K562 (cell line): ENCODE measurements around the gene ZDHHC15. TPM values are rescaled to one million over a fixed set of nuclear protein-coding genes. Genes with fewer than 3 reads are reported as not detected.

Experiments
- ATAC-seq: fragments of 200-7000 bp; cut with Tn5 transposase; 3 replicates; pipeline ENCODE4 v1.9.1; 2020; ENCODE audit warnings: moderate library complexity
- BruUV-seq: library from RNA; stranded (reverse); fragments of 400-500 nt; replicated peaks from 2 replicates; lab custom pipeline; 2021; lab: Mats Ljungman, UMichigan
- CTCF ChIA-PET: fragments of 300-600 bp; formaldehyde crosslinking; extraction: SDS; loops from one replicate; lab custom pipeline; 2021; ENCODE audit warnings: low intra/inter-chr PET ratio; lab: Yijun Ruan, JAX
- POLR2A ChIA-PET: fragments of 300-600, 350-650 bp; sonication (Branson Sonifier 250); formaldehyde crosslinking; extraction: SDS; loops from one replicate; lab custom pipeline; 2021; ENCODE audit warnings: antibody characterized with exemption, inconsistent platforms; lab: Yijun Ruan, JAX
- DNase-seq, 4 experiments: peaks; one replicate each; pipeline versions ENCODE4 v3.0.0 to v3.0.0-alpha.2; 2011 to 2018; ENCODE audit warnings: low spot score in 3 of 4, mixed read lengths in 3 of 4; ENCODE audit errors: extremely low read depth in 1 of 4
- FAIRE-seq: peaks from 2 replicates; lab custom pipeline; 2011; peaks lifted over from hg19 to GRCh38; lab: Jason Lieb, UNC
- H2AFZ ChIP-seq: 2 replicates; pipeline ENCODE4 v1.6.0; 2011; ENCODE audit warnings: low read depth, low read length, control low read depth, inconsistent platforms
- H3K27ac ChIP-seq: fragments of 200-600 bp; 3 replicates; pipeline ENCODE4 v1.8.0; 2011; ENCODE audit warnings: low read depth, mild to moderate bottlenecking, control low read depth, inconsistent platforms, low read length, moderate library complexity, mixed read lengths; ENCODE audit errors: extremely low read depth
- H3K27me3 ChIP-seq, 2 experiments: fragments of 300-600 bp in 1 of 2; 2 replicates in 1 of 2; 3 replicates in 1 of 2; pipeline versions ENCODE4 v1.6.0 to v1.8.0; 2011; ENCODE audit warnings: inconsistent platforms in 2 of 2, low read length in 2 of 2, mild to moderate bottlenecking in 1 of 2, mixed read lengths in 1 of 2, moderate library complexity in 1 of 2; ENCODE audit not compliant: control insufficient read depth in 2 of 2, insufficient read depth in 2 of 2
- H3K36me3 ChIP-seq: fragments of 300-600 bp; 3 replicates; pipeline ENCODE4 v1.8.0; 2011; ENCODE audit warnings: mild to moderate bottlenecking, low read length, inconsistent platforms; ENCODE audit not compliant: control insufficient read depth, insufficient read depth
- H3K4me1 ChIP-seq, 2 experiments: fragments of 200-600 bp in 1 of 2; replicated peaks in 1 of 2; 2 replicates in 1 of 2; 3 replicates in 1 of 2; pipeline versions ENCODE4 v1.5.1 to v1.8.0; 2011; ENCODE audit warnings: inconsistent platforms in 2 of 2, low read length in 2 of 2, mild to moderate bottlenecking in 1 of 2, mixed read lengths in 1 of 2, moderate library complexity in 1 of 2; ENCODE audit not compliant: control insufficient read depth in 2 of 2, insufficient read depth in 2 of 2
- H3K4me2 ChIP-seq: 2 replicates; pipeline ENCODE4 v1.6.1; 2011; ENCODE audit warnings: low read length, control low read depth, inconsistent platforms, mixed read lengths; ENCODE audit not compliant: insufficient read depth
- H3K4me3 ChIP-seq: fragments of 200-600 bp; sonication (generic), shearing (Covaris generic); 2 replicates; pipeline ENCODE4 v1.5.1; 2016; ENCODE audit warnings: control low read depth, inconsistent platforms
- H3K79me2 ChIP-seq: fragments of 200-600 bp; 3 replicates; pipeline ENCODE4 v1.8.0; 2011; ENCODE audit warnings: low read length, inconsistent platforms; ENCODE audit not compliant: control insufficient read depth, insufficient read depth
- H3K9ac ChIP-seq, 2 experiments: 2 replicates each; pipeline versions ENCODE4 v1.6.0 to v1.6.1; 2011; ENCODE audit warnings: low read depth in 2 of 2, low read length in 2 of 2, control low read depth in 1 of 2, inconsistent platforms in 1 of 2, mild to moderate bottlenecking in 1 of 2, mixed read lengths in 1 of 2; ENCODE audit not compliant: insufficient read depth in 1 of 2
- H3K9me1 ChIP-seq: one replicate; pipeline ENCODE4 v1.6.0; 2011; ENCODE audit warnings: inconsistent platforms, mild to moderate bottlenecking, low read length, moderate library complexity; ENCODE audit not compliant: control insufficient read depth, insufficient read depth
- H3K9me3 ChIP-seq: replicated peaks from 2 replicates; pipeline ENCODE4 v1.5.1; 2011; ENCODE audit warnings: low read depth, low read length, inconsistent platforms; ENCODE audit not compliant: control insufficient read depth, insufficient read depth
- H4K20me1 ChIP-seq: replicated peaks from 2 replicates; pipeline ENCODE4 v1.6.1; 2011; ENCODE audit warnings: low read length, inconsistent platforms, mixed read lengths; ENCODE audit not compliant: control insufficient read depth, insufficient read depth
- DLX4 ChIP-seq: fragments of 250-450 bp; sonication (Bioruptor Pico); IDR thresholded peaks from 2 replicates; pipeline ENCODE4 v1.6.1; 2021; ENCODE audit warnings: mild to moderate bottlenecking
- MAFF ChIP-seq: IDR thresholded peaks from 2 replicates; pipeline ENCODE4 v1.6.1; 2012; ENCODE audit warnings: low read length, improper control_type of control experiment
- ZNF609 ChIP-seq: sonication (generic); formaldehyde crosslinking; IDR thresholded peaks from 2 replicates; pipeline ENCODE4 v1.8.1; 2023; ENCODE audit warnings: missing genetic modification reagents, mild to moderate bottlenecking, borderline replicate concordance
- WGBS: fragments of 100-300 bp; shearing (Covaris generic); methylation state at CpG from one replicate; pipeline ENCODE4 v1.1.6; 2016; ENCODE audit warnings: low coverage, mixed read lengths; ENCODE audit not compliant: insufficient coverage; ENCODE audit errors: missing lambda C conversion rate; 5-methylcytosine and 5-hydroxymethylcytosine counted together
- in situ Hi-C: fragments of 300-500 bp; cut with MboI; formaldehyde crosslinking; loops from 4 replicates; pipeline ENCODE4 v1.15.0; 2018; ENCODE audit warnings: inconsistent platforms, mixed read lengths
- intact Hi-C: fragments of 100-400 bp; cut with micrococcal nuclease; formaldehyde crosslinking; loops from 2 replicates; pipeline ENCODE4 v1.14.2; 2022
- polyA plus RNA-seq, 8 experiments: library from polyadenylated mRNA; depleted of rRNA in 4 of 8; stranded (reverse) in 5 of 8; unstranded in 3 of 8; fragments of >200 nt; fragmentation: Nextera tagmentation in 2 of 8; fragmentation: Illumina TruSeq in 1 of 8; extraction: Ambion mirVana in 2 of 8; extraction: Trizol in 1 of 8; gene quantifications; 2 replicates each; pipeline versions ENCODE4 v1.2.1 to v1.2.3, GENCODE V29; 2011 to 2014; ENCODE audit warnings: inconsistent platforms in 1 of 8, missing spikeins in 1 of 8
- total RNA-seq, 7 experiments: library from RNA; depleted of rRNA in 6 of 7; stranded (reverse); fragments of >200 nt in 6 of 7; fragmentation: Illumina TruSeq in 2 of 7; extraction: Trizol in 2 of 7; gene quantifications; 2 replicates each; pipeline versions ENCODE4 v1.2.1 to v1.2.3, GENCODE V29; 2011 to 2021; ENCODE audit warnings: low replicate concordance in 1 of 7

ZDHHC15 gene
- total and polyA plus RNA-seq, 9 of the 15 experiments (the other 6 are each of a cell fraction or from before 2014, with no cell fraction given), result 0.01 to 0.07 (median 0.04) TPM; not detected in 4

GRCh38 chrX:75483933-75484332 is 38.9 kb downstream of the ZDHHC15 start:
- Histone ChIP-seq H3K36me3 (no peaks in the 10 kb centered on the region), H3K27me3 (no peaks in the 10 kb centered on the region), H3K4me3 (no peak overlapping the region), H3K4me1 (no peaks in the 10 kb centered on the region)
- 0% methylated on average over 1 of the region's 1 CpG for WGBS
- ChIA-PET CTCF (no interaction called here), POLR2A (no interaction called here)
- no peak for DNase-seq
- intact Hi-C loops (no loop called here), in situ Hi-C loops (no loop called here)
- FAIRE-seq, result no peak
- TF ChIP-seq MAFF (peak; percentile 32; the same call in 1 of the 2 replicates), DLX4 (CRISPR knock-in tag) (no peak), ZNF609 (CRISPR knock-in tag) (no peak)
- TF ChIP-seq, all 486 proteins: peak for 1
- no peaks in the 10 kb centered on the region for H4K20me1 ChIP-seq
- H2AFZ ChIP-seq, result no peak overlapping the region
- BruUV-seq, result no TSS peak
- no peak overlapping the region for H3K27ac ChIP-seq
- no peaks in the 10 kb centered on the region for H3K9me1 ChIP-seq
- H3K79me2 ChIP-seq, result no peaks in the 10 kb centered on the region
- no peak for ATAC-seq
- H3K9me3 ChIP-seq, result no peaks in the 10 kb centered on the region
- no peak overlapping the region for H3K9ac ChIP-seq
- H3K4me2 ChIP-seq, result no peak overlapping the region
